Glutamatergic neuron (in vitro differentiated cells): ENCODE data around the gene CEP19. TPM values are rescaled to one million over a fixed set of nuclear protein-coding genes. Genes with fewer than 3 reads are reported as not detected.

ENCODE experiments used
- DNase-seq: peaks from one replicate; pipeline ENCODE4 v3.0.0; 2022
- H3K27ac Mint-ChIP-seq: one replicate; pipeline ENCODE4 v1.8.0; 2020; ENCODE audit warnings: mild to moderate bottlenecking, mixed read lengths, inconsistent platforms; ENCODE audit not compliant: unreplicated experiment
- H3K27me3 Mint-ChIP-seq: one replicate; pipeline ENCODE4 v1.8.0; 2020; ENCODE audit warnings: mild to moderate bottlenecking, moderate library complexity, mixed read lengths, inconsistent platforms; ENCODE audit not compliant: unreplicated experiment
- H3K36me3 Mint-ChIP-seq: one replicate; pipeline ENCODE4 v1.8.0; 2020; ENCODE audit warnings: mild to moderate bottlenecking, mixed read lengths, inconsistent platforms; ENCODE audit not compliant: unreplicated experiment
- H3K4me1 Mint-ChIP-seq: one replicate; pipeline ENCODE4 v1.8.0; 2020; ENCODE audit warnings: mild to moderate bottlenecking, low read depth, mixed read lengths, inconsistent platforms; ENCODE audit not compliant: unreplicated experiment
- H3K4me3 Mint-ChIP-seq: one replicate; pipeline ENCODE4 v1.8.0; 2020; ENCODE audit warnings: mild to moderate bottlenecking, mixed read lengths, inconsistent platforms; ENCODE audit not compliant: unreplicated experiment
- H3K9me3 Mint-ChIP-seq: one replicate; pipeline ENCODE4 v1.8.0; 2020; ENCODE audit warnings: mild to moderate bottlenecking, moderate library complexity, mixed read lengths, inconsistent platforms; ENCODE audit not compliant: unreplicated experiment
- total RNA-seq: library from RNA; stranded (reverse); fragmentation: NEBNext Ultra II Directional; extraction: Animal tissue kit (Norgen Biotek cat#: 25700); gene quantifications from one replicate; pipeline ENCODE4 v1.2.1, GENCODE V29; 2021; ENCODE audit not compliant: unreplicated experiment
- TF ChIP-seq, protein P1 (sequence below): fragments of 200-600 bp; sonication (generic); IDR thresholded peaks from one replicate; pipeline ENCODE4 v1.5.0; 2021; ENCODE audit not compliant: partially characterized antibody, unreplicated experiment

Gene CEP19
- total RNA-seq, 1 donor from 2014 or later: 3.3 TPM

DNA sequence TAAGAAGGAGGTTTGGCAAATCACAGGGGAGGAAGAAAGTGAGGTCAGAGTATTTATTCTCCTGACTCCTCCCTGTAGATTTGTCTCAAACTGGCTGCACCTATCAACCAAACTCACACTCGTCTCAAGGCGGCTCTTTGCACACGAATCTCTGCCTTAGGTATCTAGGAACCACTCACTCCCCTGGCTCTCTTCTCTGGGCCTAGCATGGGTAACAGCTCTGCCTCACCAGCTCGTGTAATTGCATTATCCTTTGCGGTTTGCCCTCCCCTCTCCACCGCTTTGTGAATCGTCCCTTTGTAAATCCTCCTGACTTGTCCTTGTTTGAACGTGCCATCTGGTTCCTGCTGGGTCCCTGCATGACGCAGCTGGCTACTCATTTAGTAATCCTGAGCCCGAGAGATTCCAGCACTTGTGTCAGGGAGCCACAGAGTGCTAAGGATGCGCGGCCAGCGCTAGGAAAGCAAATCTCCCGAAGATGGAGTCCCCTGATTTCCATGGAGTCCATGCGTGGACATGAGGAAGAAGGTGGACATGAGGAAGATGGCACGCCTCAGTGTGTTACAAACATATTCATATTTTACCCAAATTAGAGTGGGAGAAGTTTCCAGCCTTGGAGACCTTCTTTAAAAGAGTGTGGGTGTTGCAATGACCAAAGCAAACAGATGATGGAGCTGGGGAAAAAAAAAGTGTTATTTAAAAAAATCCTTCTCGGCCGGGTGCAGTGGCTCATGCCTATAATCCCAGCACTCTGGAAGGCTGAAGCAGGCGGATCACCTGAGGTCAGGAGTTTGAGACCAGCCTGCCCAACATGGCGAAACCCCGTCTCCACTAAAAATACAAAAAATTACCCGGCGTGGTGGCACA lies 45.8 kb downstream of the CEP19 start:
- DNase-seq: peak; percentile 78
- Mint-ChIP-seq H3K4me1 (peaks cover 17% of the 10 kb centered on the region), H3K27me3 (peaks cover 7% of the 10 kb centered on the region), H3K4me3 (peak overlapping the region; percentile 76), H3K9me3 (peaks cover 11% of the 10 kb centered on the region), H3K36me3 (no peaks in the 10 kb centered on the region), H3K27ac (peak overlapping the region; percentile 99)
- TF ChIP-seq, protein P1, sequence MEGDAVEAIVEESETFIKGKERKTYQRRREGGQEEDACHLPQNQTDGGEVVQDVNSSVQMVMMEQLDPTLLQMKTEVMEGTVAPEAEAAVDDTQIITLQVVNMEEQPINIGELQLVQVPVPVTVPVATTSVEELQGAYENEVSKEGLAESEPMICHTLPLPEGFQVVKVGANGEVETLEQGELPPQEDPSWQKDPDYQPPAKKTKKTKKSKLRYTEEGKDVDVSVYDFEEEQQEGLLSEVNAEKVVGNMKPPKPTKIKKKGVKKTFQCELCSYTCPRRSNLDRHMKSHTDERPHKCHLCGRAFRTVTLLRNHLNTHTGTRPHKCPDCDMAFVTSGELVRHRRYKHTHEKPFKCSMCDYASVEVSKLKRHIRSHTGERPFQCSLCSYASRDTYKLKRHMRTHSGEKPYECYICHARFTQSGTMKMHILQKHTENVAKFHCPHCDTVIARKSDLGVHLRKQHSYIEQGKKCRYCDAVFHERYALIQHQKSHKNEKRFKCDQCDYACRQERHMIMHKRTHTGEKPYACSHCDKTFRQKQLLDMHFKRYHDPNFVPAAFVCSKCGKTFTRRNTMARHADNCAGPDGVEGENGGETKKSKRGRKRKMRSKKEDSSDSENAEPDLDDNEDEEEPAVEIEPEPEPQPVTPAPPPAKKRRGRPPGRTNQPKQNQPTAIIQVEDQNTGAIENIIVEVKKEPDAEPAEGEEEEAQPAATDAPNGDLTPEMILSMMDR: no peak

DNA sequence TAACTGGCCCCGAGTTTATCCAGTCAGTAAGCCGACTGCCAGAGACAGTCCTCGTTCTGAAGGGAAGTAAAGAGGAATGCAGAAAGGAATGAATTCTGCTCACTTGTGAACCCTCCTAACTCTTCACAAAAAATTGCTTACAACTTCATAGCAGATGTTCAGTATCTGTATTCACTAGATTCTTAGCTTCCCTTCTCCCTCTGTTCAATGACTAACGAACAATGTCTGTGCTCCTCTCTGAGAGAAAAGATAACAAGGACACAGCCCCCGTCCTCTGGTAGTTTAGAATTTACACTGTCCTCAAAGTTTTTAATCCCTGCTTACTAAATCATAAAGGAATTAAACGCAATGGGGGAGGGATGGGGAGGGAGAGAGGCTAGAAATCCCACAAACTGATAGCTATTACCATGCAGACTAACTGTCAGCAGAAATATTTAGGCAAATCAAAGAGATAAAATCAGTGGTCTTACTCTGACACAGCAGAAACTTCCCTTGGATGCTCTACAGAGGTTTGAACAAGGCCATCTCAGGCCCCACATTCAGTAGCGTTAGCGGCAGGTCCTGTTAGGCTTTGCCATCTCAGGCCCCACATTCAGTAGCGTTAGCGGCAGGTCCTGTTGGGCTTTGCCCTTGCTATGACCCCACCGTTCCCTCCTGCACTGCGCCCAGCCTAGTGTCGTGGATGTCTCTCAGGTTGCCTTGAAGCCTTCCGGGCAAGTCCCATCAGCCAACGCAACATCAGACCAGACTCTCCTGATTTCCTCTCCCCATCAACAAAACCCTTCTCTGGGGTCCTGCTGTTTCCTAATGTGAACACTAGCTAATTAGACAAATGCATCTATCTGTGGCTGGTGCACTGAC lies 49.1 kb downstream of the CEP19 start:
- Mint-ChIP-seq H3K36me3 (no peaks in the 10 kb centered on the region), H3K9me3 (peaks cover 11% of the 10 kb centered on the region)

GRCh38 chr3:196662033-196662432 lies 50.0 kb downstream of the CEP19 start:
- peaks cover 9% of the 10 kb centered on the region for H3K9me3 Mint-ChIP-seq
- H3K4me3 Mint-ChIP-seq: no peak overlapping the region
- peaks cover 7% of the 10 kb centered on the region for H3K27me3 Mint-ChIP-seq
- TF ChIP-seq, protein P1: no peak
- H3K36me3 Mint-ChIP-seq: no peaks in the 10 kb centered on the region
- DNase-seq: no peak
- H3K27ac Mint-ChIP-seq: peak overlapping the region; percentile 74
- peaks cover 15% of the 10 kb centered on the region for H3K4me1 Mint-ChIP-seq

More for the DNA sequence above, 49.1 kb downstream of the CEP19 start:
- peaks cover 15% of the 10 kb centered on the region for H3K4me1 Mint-ChIP-seq
- peaks cover 7% of the 10 kb centered on the region for H3K27me3 Mint-ChIP-seq
- TF ChIP-seq, protein P1: no peak
- H3K4me3 Mint-ChIP-seq: no peak overlapping the region
- DNase-seq: no peak
- H3K27ac Mint-ChIP-seq: peak overlapping the region; percentile 48

GRCh38 chr3:196661400-196661799 lies 50.6 kb downstream of the CEP19 start:
- peaks cover 13% of the 10 kb centered on the region for H3K4me1 Mint-ChIP-seq
- no peak overlapping the region for H3K27ac Mint-ChIP-seq

More at GRCh38 chr3:196661400-196661799, 50.6 kb downstream of the CEP19 start:
- TF ChIP-seq, protein P1: no peak
- no peak overlapping the region for H3K4me3 Mint-ChIP-seq
- no peaks in the 10 kb centered on the region for H3K36me3 Mint-ChIP-seq
- H3K27me3 Mint-ChIP-seq: peaks cover 4% of the 10 kb centered on the region
- H3K9me3 Mint-ChIP-seq: peaks cover 9% of the 10 kb centered on the region
- DNase-seq: no peak
